IMR-90 (cell line): ENCODE data around the gene CHI3L1.

Experiments
- CEBPB ChIP-seq: IDR thresholded peaks from 2 replicates; pipeline ENCODE4 v1.6.1; 2012; ENCODE audit warnings: low read depth, low read length, improper control_type of control experiment
- CTCF ChIP-seq: conservative IDR thresholded peaks from 2 replicates; pipeline ENCODE4 v1.5.1; 2012; ENCODE audit warnings: mild to moderate bottlenecking, low read depth, low read length, improper control_type of control experiment
- ELK1 ChIP-seq: fragments of 150-350 bp; IDR thresholded peaks from 2 replicates; pipeline ENCODE4 v1.6.1; 2016; ENCODE audit warnings: low read depth, mild to moderate bottlenecking, low read length, moderate library complexity, borderline replicate concordance
- FOS ChIP-seq: fragments of 150-350 bp; IDR thresholded peaks from 2 replicates; pipeline ENCODE4 v1.6.1; 2016; ENCODE audit warnings: low read depth, low read length
- MAFK ChIP-seq: IDR thresholded peaks from 2 replicates; pipeline ENCODE4 v1.6.1; 2012; ENCODE audit warnings: low read depth, low read length, improper control_type of control experiment
- NFE2L2 ChIP-seq: fragments of 150-350 bp; IDR thresholded peaks from 2 replicates; pipeline ENCODE4 v1.6.1; 2016; ENCODE audit warnings: low read depth, mild to moderate bottlenecking, low read length
- POLR2A ChIP-seq: IDR thresholded peaks from 2 replicates; pipeline ENCODE4 v1.6.1; 2012; ENCODE audit warnings: mild to moderate bottlenecking, low read depth, low read length
- USF2 ChIP-seq: fragments of 150-350 bp; IDR thresholded peaks from 2 replicates; pipeline ENCODE4 v1.6.1; 2017; ENCODE audit warnings: mild to moderate bottlenecking, antibody characterized with exemption, low read length, low read depth

GRCh38 chr1:203178821-203179666, 7.5 kb downstream of the CHI3L1 start:
- TF ChIP-seq CTCF (no peak), CEBPB (no peak), NFE2L2 (no peak), USF2 (no peak), FOS (no peak), POLR2A (no peak), MAFK (no peak), ELK1 (no peak)
